HG02840 (cell line): Measurements from ENCODE around the gene FADS2.
"Not testable (repeated sequence)": the region's sequence is repeated elsewhere in the genome, so short reads cannot be mapped to it uniquely, and the experiment has no call there.

Source experiments
- ATAC-seq: cut with Tn5 transposase; IDR thresholded peaks from one replicate; pipeline ENCODE4 v1.9.1; 2021; ENCODE audit warnings: mild to moderate bottlenecking, moderate library complexity, moderate number of reproducible peaks; ENCODE audit not compliant: unreplicated experiment, low FRiP score

Gene FADS2

GRCh38 chr11:61864814-61865775 is 37.0 kb downstream of the FADS2 start:
- ATAC-seq = no peak

- ATAC-seq = no peak
These were observed 38.3 kb downstream of the FADS2 start for GRCh38 chr11:61866231-61866957.

GRCh38 chr11:61866958-61867343 is 38.9 kb downstream of the FADS2 start:
- no peak for ATAC-seq

- no peak for ATAC-seq
These were observed 40.7 kb downstream of the FADS2 start for GRCh38 chr11:61868571-61869428.

GRCh38 chr11:61869429-61869707 is 41.3 kb downstream of the FADS2 start:
- ATAC-seq = no peak

GRCh38 chr11:61869708-61870451 is 41.8 kb downstream of the FADS2 start:
- no peak for ATAC-seq

GRCh38 chr11:61870541-61871031 is 42.5 kb downstream of the FADS2 start:
- no peak for ATAC-seq

GRCh38 chr11:61871158-61871597 is 43.1 kb downstream of the FADS2 start:
- ATAC-seq = no peak

GRCh38 chr11:61872935-61873565 is 45.0 kb downstream of the FADS2 start:
- no peak for ATAC-seq

- no peak for ATAC-seq
These were observed 45.7 kb downstream of the FADS2 start for GRCh38 chr11:61873588-61874376.

- no peak for ATAC-seq
These were observed 46.3 kb downstream of the FADS2 start for GRCh38 chr11:61874377-61874809.

- ATAC-seq = no peak
These were observed 46.8 kb downstream of the FADS2 start for GRCh38 chr11:61874853-61875252.

GRCh38 chr11:61875698-61876097 is 47.6 kb downstream of the FADS2 start:
- no peak for ATAC-seq

- no peak for ATAC-seq
These were observed 51.1 kb downstream of the FADS2 start for GRCh38 chr11:61879152-61879551.

- no peak for ATAC-seq
These were observed 51.9 kb downstream of the FADS2 start for GRCh38 chr11:61880031-61880430.

- ATAC-seq = no peak
These were observed 52.4 kb downstream of the FADS2 start for GRCh38 chr11:61880454-61880853.

- no peak for ATAC-seq
These were observed 53.3 kb downstream of the FADS2 start for GRCh38 chr11:61881397-61881796.

GRCh38 chr11:61882267-61882666 is 54.2 kb downstream of the FADS2 start:
- ATAC-seq = not testable (repeated sequence)

- no peak for ATAC-seq
These were observed 54.8 kb downstream of the FADS2 start for GRCh38 chr11:61882879-61883278.
